ENCODE data around the gene ITPR1.

DNA sequence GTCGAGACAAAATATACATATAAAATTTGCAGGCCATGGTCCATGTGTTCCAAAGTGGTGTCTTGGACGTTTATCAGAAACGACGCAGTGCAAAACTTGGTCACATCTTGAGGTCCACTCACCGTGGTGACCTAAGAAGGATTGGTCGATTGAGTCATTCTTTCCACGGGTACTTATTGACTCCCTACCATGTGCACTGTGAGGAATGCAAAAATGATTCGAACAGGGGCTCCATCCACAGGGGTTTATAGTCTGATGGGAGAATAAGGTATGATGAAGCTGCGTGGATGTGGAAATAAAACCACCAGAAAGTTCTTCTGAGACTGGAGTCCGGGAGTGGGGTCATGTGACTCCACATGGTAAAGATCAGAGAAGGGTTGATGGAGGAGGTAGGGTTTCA lies 185.2 kb downstream of the ITPR1 start:
- TF ChIP-seq, protein P1, sequence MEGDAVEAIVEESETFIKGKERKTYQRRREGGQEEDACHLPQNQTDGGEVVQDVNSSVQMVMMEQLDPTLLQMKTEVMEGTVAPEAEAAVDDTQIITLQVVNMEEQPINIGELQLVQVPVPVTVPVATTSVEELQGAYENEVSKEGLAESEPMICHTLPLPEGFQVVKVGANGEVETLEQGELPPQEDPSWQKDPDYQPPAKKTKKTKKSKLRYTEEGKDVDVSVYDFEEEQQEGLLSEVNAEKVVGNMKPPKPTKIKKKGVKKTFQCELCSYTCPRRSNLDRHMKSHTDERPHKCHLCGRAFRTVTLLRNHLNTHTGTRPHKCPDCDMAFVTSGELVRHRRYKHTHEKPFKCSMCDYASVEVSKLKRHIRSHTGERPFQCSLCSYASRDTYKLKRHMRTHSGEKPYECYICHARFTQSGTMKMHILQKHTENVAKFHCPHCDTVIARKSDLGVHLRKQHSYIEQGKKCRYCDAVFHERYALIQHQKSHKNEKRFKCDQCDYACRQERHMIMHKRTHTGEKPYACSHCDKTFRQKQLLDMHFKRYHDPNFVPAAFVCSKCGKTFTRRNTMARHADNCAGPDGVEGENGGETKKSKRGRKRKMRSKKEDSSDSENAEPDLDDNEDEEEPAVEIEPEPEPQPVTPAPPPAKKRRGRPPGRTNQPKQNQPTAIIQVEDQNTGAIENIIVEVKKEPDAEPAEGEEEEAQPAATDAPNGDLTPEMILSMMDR (IDR thresholded peaks at IDR 0.05), result no peak
- TF ChIP-seq POLR2A (IDR thresholded peaks at IDR 0.05), result no peak

Measured in gastroesophageal sphincter (tissue), 3 donors.